GM18526 (cell line): ENCODE data around the gene SLC9A9.

ENCODE experiments used
- POLR2A ChIP-seq: IDR thresholded peaks from 3 replicates; pipeline ENCODE4 v1.6.1; 2011; ENCODE audit not compliant: insufficient read length; ENCODE audit errors: extremely low read depth

The SLC9A9 gene

GRCh38 chr3:143551761-143552160, 296.5 kb downstream of the SLC9A9 start:
- TF ChIP-seq POLR2A, result no peak

DNA sequence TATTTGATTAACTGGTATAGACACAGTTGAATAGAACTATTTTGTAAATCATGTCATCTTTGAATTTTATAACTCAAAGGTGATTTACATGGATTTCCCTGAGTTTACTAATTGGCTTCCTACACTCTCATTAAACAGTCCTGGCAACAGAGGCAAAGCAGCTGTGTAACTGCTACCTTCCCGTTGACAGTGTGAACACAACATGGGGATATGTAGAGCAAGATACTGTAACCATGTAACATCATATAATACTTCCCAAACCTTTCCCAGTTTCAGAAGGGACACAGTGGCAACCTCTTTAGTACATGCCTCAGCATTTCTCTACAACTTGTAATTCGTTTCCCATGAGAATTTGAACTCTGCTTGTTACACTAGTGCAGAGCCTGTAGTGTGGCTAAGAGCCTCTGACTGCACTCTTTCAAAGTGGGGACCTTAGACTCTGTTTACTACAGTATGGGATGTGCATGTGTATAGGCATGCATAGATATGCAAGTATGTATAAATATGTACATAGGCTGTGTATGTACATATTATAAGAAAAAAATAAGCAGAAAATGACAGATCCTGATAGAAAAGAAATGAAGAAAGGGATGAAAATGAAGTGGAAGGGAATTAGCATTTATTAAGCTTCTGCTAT, 299.3 kb downstream of the SLC9A9 start:
- no peak for TF ChIP-seq POLR2A

DNA sequence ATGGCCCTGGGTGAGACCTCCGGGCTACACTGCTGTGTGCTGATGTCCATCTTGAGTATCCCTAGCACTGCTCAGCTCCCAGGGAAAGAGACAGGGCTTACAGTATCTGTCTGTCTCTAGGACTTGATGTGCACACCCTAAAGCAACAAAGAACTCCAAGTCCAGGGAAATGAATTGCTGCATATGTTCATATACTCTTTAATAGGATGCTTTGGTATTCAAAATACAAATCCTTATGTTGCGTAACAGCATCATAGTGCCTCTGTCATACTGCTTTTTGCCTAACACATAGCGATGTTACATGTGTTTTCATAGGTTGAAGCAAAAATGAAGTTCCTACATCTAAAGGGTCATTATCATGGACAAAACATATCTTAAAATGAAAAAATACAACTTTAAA, 299.9 kb downstream of the SLC9A9 start:
- TF ChIP-seq POLR2A, result no peak

GRCh38 chr3:143538577-143538981, 309.7 kb downstream of the SLC9A9 start:
- no peak for TF ChIP-seq POLR2A

DNA sequence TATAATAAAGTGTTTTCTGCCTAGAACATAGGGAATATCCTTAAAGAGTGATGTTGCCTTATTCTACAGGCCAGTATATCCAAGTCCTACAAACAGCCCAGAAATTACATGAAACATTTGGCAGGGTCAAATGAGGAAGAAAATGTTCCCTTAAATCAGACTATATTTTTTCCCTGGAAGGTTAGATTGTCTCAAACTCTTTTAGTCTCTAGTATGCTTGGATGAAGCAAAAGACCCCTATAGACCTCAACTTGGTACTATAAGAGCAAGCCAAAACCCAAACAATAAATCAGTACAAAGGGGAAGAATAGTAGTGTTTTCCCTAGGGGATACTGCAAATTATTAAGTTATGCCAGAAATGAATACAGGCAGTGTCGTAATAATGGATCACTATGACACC, 310.2 kb downstream of the SLC9A9 start:
- no peak for TF ChIP-seq POLR2A

- TF ChIP-seq POLR2A, result no peak
Measured at GRCh38 chr3:143536817-143537535, 311.3 kb downstream of the SLC9A9 start.

DNA sequence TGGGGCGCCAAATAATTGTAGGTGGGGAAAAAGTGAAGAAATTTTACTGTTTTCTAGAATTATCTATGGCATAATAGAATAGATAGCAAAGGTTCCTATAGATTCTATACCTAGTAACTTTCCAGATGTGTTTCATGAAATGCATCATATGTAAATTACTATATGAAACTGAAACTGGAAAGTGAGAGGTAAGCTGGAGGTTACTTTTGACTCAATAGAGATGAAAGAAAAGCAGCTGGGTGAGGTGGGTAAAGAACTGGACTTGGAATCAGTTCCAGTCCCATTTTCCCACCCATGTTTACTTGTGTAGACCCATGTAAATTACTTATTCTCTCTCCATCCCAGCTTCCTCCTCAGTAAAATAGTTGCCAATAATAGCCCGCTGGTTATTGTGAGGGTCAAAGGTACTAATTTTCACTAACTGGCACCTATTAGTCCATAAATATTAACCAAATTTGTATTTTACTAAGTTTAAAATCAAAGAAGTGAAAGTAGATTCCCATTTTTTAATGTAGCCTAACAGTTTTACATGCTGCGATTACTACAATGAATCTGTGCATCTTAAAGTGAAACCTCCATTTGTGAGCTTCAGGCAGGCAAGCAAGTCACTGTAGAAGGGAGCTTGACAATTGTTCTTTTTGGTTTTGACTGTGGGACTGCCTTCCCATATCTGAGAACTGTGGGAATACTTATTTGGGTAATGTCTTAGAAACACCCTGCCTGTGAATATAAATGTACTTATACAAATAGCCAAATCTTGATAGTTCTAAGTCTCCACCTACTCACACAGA, 312.1 kb downstream of the SLC9A9 start:
- TF ChIP-seq POLR2A, result no peak

DNA sequence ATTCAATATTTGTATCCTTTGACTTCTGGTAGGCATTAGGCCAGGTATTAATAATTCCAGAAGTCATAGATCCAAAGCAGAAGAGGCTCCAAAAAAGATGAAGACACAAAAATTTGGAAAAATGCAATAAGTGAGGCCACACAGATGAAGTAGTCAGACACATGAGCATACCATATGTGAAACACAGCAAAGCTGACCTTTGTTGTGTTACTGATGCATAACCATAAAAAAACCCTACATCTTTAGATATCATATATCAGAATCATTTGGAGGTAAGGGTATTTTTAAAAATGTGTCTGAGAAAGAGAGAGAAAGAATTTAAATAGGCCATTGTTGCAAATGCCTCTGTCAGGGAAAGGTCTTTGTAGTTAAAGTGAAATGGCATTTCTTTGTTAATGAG, 314.9 kb downstream of the SLC9A9 start:
- TF ChIP-seq POLR2A, result no peak

- no peak for TF ChIP-seq POLR2A
Measured at GRCh38 chr3:143532091-143532490, 316.2 kb downstream of the SLC9A9 start.

DNA sequence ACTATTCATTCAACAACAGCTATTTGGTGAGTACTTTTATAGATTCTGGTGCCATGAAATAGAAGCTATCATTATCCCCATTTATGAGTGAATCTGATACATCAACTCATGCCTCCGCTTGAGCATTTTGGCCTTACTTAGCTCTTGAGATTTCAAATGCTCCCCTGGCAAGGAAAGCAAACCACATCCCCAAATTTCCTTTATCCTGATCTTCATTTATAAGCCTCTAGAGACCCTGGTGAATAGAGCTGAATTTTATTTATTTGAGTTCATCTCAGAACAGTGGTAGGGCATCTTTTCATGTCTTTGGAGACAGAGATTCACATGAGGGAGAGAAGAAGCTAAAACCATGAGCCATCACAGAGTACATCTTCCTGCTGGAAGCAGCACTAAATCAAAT, 317.2 kb downstream of the SLC9A9 start:
- no peak for TF ChIP-seq POLR2A

DNA sequence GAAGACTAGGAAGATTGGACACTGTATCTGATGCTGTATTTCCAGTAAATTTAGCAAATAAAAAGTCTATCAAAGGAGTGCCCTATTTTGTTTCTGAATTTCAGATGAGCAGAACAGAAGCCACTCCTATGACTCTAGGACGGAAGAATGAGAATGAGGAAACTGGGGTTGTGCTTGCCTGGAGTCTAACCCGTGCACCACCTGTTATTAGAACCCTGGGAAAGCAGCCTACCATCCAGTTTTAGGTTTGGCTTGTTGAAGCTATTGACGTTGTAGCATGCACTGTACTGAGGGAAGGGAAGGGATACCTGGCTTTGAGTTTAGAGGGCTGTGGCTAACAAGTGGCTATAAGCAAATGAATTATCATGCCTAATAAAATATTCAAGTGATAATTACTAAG, 318.5 kb downstream of the SLC9A9 start:
- TF ChIP-seq POLR2A, result no peak

DNA sequence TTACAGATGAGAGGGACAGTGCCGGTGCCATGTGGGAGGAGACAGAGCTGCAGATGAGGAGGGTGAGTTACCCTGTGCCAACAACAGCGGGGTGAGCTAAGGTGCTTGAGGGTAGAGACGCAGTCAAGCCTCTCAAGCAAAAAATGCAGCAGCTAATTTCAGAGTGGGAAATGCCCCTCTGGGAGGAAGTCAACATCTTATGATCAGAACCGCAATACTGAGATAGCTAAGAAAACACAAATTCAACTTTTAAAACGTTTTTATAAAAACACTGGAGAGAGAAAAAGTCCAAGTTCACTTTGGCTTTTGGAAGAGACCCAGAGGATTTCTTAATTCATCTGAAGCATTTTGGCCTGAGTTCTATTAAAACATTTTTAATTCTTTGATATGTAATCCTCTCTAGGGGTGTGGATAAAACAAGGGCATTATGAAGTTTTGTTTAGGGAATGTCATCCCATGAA, 319.2 kb downstream of the SLC9A9 start:
- TF ChIP-seq POLR2A, result no peak

- no peak for TF ChIP-seq POLR2A
Measured at GRCh38 chr3:143526011-143526545, 322.2 kb downstream of the SLC9A9 start.

DNA sequence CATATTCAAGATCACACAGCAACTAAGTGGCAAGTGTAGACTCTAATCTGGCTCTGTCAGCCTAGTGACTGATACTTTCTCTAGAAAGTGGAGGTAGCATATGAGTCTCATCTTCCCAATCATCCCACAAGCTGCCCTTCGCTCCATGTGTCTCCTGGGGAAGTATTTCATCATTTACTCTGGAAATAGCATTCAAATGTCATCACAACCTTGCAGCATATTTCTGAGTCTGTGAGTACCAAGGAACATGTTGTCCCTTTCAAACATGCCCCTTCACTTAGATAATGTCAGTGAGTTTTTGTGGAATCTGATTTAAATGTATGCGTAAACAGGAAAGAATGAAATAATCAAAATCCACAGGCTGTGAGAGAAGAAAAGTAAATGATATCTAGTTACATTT, 322.9 kb downstream of the SLC9A9 start:
- TF ChIP-seq POLR2A, result no peak

DNA sequence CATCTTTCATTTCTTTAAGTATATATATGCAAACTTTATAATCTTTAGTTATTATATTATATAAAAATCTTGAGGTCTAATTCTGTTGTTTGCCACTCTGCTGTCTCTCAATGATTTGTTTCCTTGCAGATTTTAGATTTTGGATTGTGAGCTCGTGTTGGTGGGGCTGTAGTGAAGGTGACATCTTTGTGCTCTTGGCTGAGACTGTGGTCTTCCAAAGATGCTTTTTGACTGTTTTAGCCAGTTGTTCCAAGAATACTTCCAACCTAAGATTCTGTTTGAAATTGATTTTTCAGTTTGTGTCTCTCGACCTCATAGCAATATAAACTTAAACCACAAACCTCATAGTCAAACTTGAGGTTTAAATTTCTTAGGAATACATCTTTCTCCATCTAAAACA, 326.5 kb downstream of the SLC9A9 start:
- TF ChIP-seq POLR2A, result no peak

GRCh38 chr3:143514874-143515273, 333.4 kb downstream of the SLC9A9 start:
- no peak for TF ChIP-seq POLR2A
